GM18519 (cell line): ENCODE data around the gene CITED4.

Experiments used
- ATAC-seq: cut with Tn5 transposase; IDR thresholded peaks from one replicate; pipeline ENCODE4 v1.9.1; 2021; ENCODE audit warnings: mild to moderate bottlenecking, moderate library complexity; ENCODE audit not compliant: unreplicated experiment, low FRiP score

CITED4 gene

DNA sequence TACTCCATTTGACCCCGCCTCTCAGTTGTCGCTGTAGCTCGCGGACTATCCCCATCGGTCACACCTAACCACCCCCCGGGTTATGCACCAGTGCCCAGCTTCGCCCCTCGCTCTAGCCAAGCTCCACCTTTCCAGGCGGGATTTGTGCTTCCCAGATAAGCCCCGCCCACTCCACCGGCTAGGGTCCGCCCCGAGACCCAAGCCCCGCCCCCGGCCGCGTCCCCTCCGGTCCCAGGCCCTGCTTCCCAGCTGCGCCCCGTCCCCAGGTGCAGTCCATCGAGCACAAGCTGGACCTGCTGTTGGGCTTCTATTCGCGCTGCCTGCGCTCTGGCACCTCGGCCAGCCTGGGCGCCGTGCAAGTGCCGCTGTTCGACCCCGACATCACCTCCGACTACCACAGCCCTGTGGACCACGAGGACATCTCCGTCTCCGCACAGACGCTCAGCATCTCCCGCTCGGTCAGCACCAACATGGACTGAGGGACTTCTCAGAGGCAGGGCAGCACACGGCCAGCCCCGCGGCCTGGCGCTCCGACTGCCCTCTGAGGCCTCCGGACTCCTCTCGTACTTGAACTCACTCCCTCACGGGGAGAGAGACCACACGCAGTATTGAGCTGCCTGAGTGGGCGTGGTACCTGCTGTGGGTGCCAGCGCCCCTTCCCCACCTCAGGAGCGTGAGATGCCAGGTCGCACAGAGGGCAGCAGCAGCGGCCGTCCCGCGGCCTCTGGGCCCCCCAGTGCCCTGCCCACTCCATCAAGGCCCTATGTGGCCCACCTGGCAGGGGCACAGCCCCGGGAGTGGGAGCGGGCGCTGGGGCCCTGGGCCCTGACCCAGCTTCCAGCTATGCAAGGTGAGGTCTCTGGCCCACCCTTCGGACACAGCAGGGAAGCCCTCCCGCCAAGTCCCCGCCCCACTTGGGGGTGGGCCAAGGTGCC, 23.9 kb downstream of the CITED4 start:
- no peak for ATAC-seq

GRCh38 chr1:40837601-40838000, 24.6 kb downstream of the CITED4 start:
- no peak for ATAC-seq

- ATAC-seq, result no peak
Observed at GRCh38 chr1:40836283-40836682, 25.9 kb downstream of the CITED4 start.

- ATAC-seq, result no peak
Observed at GRCh38 chr1:40834968-40835545, 27.1 kb downstream of the CITED4 start.

DNA sequence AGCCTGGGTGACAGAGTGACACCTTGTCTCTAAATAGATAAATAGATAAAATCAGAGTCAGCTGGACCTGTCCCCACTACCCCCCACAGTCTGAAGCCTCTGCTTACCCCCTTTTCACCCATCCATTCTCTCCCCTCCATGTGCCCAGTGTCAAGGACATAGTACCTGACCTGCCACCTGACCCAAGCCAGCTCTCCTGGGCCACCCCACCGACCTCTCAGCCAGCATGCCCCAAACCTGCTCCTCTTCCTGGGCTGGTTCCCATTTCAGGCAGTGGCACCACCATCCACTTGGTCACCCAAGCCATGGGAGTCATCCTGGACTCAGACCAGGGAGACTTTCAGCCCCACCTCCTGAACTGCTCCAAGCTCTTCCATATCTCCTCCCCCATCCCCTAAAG, 28.2 kb downstream of the CITED4 start:
- ATAC-seq, result no peak

- ATAC-seq, result no peak
Observed at GRCh38 chr1:40831001-40831732, 31.0 kb downstream of the CITED4 start.

DNA sequence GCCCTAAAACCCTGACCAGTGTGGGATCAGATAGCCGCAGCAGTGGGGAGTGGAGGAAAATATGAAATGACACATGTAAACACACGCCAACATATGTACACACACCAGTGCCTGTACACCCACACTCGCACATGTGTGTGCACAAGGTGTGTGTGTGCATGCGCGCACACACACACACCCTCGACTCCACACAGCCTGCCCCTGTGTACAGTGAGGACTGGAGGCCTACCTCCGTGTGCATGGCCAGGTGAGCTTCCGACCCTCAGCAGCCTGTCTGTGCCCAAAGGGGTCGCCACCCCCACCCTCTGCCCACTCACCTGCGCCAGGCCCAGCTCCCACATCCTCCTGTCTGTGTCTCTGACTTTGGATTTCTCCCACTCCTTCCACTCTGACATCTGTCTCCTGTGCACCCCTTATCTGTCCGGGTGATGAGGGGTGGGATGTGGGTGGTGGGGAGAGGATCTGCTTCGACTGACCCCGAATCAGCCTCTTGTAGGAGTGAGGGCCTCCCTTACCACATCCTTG, 31.7 kb downstream of the CITED4 start:
- ATAC-seq, result no peak

GRCh38 chr1:40829631-40830245, 32.4 kb downstream of the CITED4 start:
- no peak for ATAC-seq

DNA sequence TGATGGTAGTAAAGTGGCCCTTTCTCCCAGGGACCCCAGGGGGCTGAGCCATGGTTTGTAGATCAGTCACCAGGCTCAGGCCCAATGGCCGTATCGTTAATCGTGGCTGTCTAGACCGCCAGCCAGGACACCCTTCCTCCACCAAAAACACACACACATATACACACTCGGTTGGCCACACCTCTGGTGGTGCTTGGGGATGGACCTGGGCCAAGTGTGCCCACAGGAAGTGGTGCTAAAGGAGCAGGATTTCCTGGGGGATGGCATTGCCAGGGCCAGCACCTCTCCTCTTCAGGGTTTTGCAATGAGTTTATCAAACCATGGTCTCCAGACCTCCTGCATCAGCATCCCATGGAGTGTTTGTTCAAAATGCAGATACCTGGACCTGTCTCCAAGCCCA, 36.2 kb downstream of the CITED4 start:
- ATAC-seq, result no peak

- no peak for ATAC-seq
Observed at GRCh38 chr1:40825435-40825788, 36.8 kb downstream of the CITED4 start.

DNA sequence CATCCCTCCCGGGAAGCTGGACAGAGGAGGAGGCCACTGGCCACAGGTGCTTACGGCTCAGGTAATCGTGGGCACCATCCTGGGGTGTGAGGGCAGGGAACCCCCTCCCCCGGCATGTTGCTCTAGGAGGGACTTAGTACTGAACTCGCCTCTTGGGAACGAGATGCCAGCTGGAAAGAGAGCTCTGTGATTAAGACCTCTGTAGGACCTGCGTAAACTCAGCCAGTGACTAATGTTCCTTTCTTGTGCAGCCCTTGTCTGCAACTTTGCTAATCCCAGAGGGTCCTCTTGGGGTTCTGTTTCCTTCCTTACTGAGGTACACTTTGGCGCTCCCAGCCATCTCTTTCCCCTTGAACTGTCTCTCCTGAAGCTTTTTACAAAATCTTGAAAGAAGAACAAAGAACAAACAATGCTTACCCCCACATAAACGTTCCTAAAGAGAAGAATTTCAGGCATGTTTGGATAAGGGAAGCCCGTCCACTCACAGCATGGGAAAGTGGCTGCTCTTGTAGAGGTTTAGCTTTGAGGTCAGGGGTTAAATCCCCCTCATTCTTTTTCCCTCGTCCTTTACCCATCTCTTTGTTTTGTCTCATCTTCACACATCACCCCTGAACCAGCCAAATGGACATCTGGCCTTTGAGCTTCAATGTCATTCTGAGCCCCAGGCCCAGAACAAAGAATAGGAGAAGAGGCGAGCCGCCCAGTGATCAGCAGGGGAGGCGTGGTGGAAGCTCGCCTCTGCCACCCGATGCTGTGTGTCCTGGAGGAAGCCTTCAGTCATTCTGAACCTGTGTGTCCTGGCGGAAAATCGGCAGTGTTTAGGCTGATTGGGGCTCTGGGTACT, 37.4 kb downstream of the CITED4 start:
- no peak for ATAC-seq

DNA sequence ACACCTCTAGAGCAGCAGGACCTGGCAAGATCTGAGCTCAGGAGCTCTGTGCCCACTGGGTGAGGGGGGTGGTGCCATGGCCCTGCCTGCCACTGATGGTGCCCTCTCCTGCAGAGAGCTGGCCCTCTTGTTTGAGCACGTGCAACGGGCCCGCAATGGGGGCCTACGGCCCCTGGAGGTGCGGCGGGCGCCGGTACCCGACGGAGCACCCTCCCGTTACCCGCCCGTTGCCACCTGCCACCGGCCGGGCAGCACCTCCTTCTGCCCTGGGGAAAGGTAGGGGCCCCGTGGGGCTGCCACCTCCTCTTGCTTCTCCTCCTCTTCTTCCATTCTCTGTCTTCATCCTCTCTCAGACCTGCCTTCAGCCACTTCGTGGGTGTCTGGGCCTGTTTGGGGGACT, 38.2 kb downstream of the CITED4 start:
- no peak for ATAC-seq

- ATAC-seq, result no peak
Observed at GRCh38 chr1:40823345-40823744, 38.8 kb downstream of the CITED4 start.

DNA sequence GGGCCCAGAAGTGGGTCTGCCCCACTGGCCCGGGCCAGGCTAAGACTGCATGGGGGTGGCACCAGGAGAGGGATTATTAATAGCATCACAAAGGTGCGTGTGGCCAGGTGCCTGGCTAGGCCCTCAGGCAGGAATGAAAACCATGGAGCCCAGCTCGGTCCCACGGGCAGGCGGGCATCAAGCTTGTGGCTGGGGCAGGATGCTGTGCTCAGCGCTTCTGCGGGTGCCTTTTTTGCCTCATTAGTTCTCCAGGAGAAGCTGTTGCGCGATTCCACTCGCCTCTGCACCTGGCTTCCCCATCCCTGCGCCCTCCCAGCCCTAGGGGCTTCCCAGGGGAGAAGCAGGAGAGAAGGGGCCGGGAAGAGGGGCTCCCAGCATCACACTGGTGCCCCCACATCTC, 39.3 kb downstream of the CITED4 start:
- ATAC-seq, result no peak

GRCh38 chr1:40820911-40821693, 41.1 kb downstream of the CITED4 start:
- ATAC-seq, result no peak

GRCh38 chr1:40820251-40820797, 41.8 kb downstream of the CITED4 start:
- ATAC-seq, result no peak

- ATAC-seq, result no peak
Observed at GRCh38 chr1:40819101-40819500, 43.1 kb downstream of the CITED4 start.

GRCh38 chr1:40818264-40818961, 43.8 kb downstream of the CITED4 start:
- no peak for ATAC-seq
